Prostate gland (tissue), 2 donors: ENCODE data around the gene RDH8.

ENCODE experiments used
- POLR2A ChIP-seq: fragments of 450-650 bp; IDR thresholded peaks from one replicate; pipeline ENCODE4 v1.6.1; 2016; ENCODE audit warnings: antibody characterized with exemption, mild to moderate bottlenecking
- POLR2AphosphoS5 ChIP-seq: sonication (generic); formaldehyde crosslinking; IDR thresholded peaks from one replicate; pipeline ENCODE4 v1.6.1; 2017; ENCODE audit warnings: antibody characterized with exemption
- TF ChIP-seq, protein P1 (sequence below), 4 experiments: fragments of 200-600 bp in 2 of 4; fragments of 450-650 bp in 2 of 4; sonication (generic) in 2 of 4; IDR thresholded peaks; 1 replicate in 3 of 4; 2 replicates in 1 of 4; pipeline ENCODE4 v1.5.1; 2016 to 2019; ENCODE audit warnings: antibody characterized with exemption in 4 of 4, mild to moderate bottlenecking in 2 of 4, moderate library complexity in 2 of 4

DNA sequence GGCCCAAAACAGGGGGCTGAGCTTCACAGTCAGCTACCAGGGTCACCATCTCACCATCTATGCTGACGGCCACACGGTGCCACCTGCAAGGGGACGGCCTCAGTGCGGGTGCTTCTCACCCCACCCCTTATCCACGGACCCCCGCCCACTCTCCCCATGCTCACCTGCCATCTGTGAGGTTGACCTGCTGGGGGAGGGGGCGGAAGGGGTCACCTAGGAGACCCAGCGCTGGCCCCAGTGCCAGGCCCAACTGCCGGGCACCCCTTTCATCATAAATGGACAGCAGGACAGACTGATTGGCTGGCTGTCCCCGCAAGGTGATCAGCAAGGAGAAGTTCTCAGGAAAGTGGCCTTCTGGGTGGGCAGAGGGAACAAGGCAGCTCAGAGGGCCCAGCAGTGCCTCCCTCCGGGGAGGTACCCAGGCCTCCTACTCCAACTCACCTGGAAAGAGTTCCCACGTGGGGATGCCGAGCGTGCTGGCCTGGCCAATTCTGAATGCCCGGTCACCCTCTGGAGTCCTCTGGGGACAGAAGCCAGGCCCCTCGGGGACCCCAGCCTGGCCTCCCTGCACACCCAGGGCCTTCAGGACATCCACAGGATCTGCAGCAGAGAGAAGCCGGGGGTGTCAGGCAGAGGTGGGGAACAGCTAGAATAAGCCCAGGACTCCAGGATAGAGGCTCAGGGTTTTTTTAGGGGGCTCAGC lies 7.5 kb upstream of the RDH8 start:
- TF ChIP-seq, protein P1, sequence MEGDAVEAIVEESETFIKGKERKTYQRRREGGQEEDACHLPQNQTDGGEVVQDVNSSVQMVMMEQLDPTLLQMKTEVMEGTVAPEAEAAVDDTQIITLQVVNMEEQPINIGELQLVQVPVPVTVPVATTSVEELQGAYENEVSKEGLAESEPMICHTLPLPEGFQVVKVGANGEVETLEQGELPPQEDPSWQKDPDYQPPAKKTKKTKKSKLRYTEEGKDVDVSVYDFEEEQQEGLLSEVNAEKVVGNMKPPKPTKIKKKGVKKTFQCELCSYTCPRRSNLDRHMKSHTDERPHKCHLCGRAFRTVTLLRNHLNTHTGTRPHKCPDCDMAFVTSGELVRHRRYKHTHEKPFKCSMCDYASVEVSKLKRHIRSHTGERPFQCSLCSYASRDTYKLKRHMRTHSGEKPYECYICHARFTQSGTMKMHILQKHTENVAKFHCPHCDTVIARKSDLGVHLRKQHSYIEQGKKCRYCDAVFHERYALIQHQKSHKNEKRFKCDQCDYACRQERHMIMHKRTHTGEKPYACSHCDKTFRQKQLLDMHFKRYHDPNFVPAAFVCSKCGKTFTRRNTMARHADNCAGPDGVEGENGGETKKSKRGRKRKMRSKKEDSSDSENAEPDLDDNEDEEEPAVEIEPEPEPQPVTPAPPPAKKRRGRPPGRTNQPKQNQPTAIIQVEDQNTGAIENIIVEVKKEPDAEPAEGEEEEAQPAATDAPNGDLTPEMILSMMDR (IDR thresholded peaks at IDR 0.05), result no peak
- TF ChIP-seq POLR2A, result no peak
- no peak for TF ChIP-seq POLR2AphosphoS5
